A673 (cell line): ENCODE results near the gene COA8. TPM values are rescaled to one million over a fixed set of nuclear protein-coding genes. Genes with fewer than 3 reads are reported as not detected.

ENCODE experiments used
- BruUV-seq: library from RNA; stranded (reverse); fragments of 400-500 nt; replicated peaks from 2 replicates; lab custom pipeline; 2021; lab: Mats Ljungman, UMichigan
- CTCF ChIA-PET: fragments of 300-600 bp; sonication (Branson Sonifier 250); formaldehyde crosslinking; loops from one replicate; lab custom pipeline; 2022; ENCODE audit warnings: antibody characterized with exemption; lab: Charles Lee
- POLR2A ChIA-PET: fragments of 300-600 bp; sonication (Branson Sonifier 250); formaldehyde crosslinking; loops from one replicate; lab custom pipeline; 2022; ENCODE audit warnings: antibody characterized with exemption; ENCODE audit not compliant: low non-redundant PET; lab: Charles Lee
- DNase-seq: peaks from one replicate; pipeline ENCODE4 v3.0.0-alpha.2; 2015; ENCODE audit warnings: low spot score
- H3K27ac ChIP-seq: fragments of 200-600 bp; sonication (generic); 2 replicates; pipeline ENCODE4 v1.5.1; 2016; ENCODE audit warnings: mixed run types, low read depth, mild to moderate bottlenecking, mixed read lengths, antibody characterized with exemption, low read length; ENCODE audit not compliant: poor library complexity, severe bottlenecking
- H3K27me3 ChIP-seq: fragments of 200-600 bp; sonication (generic); replicated peaks from 2 replicates; pipeline ENCODE4 v1.6.1; 2017; ENCODE audit warnings: mixed run types, low read depth, mild to moderate bottlenecking, mixed read lengths, antibody characterized with exemption, low read length; ENCODE audit not compliant: insufficient read depth, poor library complexity
- H3K36me3 ChIP-seq: fragments of 200-600 bp; sonication (generic); 2 replicates; pipeline ENCODE4 v1.6.1; 2016; ENCODE audit warnings: mixed run types, mild to moderate bottlenecking, mixed read lengths, antibody characterized with exemption, low read length; ENCODE audit not compliant: insufficient read depth, poor library complexity, severe bottlenecking
- H3K4me1 ChIP-seq: fragments of 200-600 bp; sonication (generic); 2 replicates; pipeline ENCODE4 v1.6.1; 2017; ENCODE audit warnings: mixed run types, mild to moderate bottlenecking, mixed read lengths, antibody characterized with exemption, low read length; ENCODE audit not compliant: insufficient read depth, poor library complexity, severe bottlenecking
- H3K4me3 ChIP-seq: fragments of 200-600 bp; sonication (generic); 2 replicates; pipeline ENCODE4 v1.5.1; 2016; ENCODE audit warnings: low read depth, mixed run types, mild to moderate bottlenecking, mixed read lengths, low read length; ENCODE audit not compliant: poor library complexity, severe bottlenecking
- H3K9me3 ChIP-seq: fragments of 200-600 bp; sonication (generic); 2 replicates; pipeline ENCODE4 v1.6.1; 2016; ENCODE audit warnings: mixed run types, low read depth, mild to moderate bottlenecking, mixed read lengths, antibody characterized with exemption, low read length; ENCODE audit not compliant: poor library complexity, severe bottlenecking
- CTCF ChIP-seq: fragments of 300-800, 200-600 bp; sonication (generic); conservative IDR thresholded peaks from 2 replicates; pipeline ENCODE4 v1.5.1; 2017; ENCODE audit warnings: low read depth, mild to moderate bottlenecking, antibody characterized with exemption, low read length, moderate library complexity, mixed read lengths
- EZH2 ChIP-seq: fragments of 200-600 bp; sonication (generic); IDR thresholded peaks from 2 replicates; pipeline ENCODE4 v1.6.1; 2017; ENCODE audit warnings: borderline replicate concordance, low read depth, mild to moderate bottlenecking, mixed read lengths, antibody characterized with exemption, low read length; ENCODE audit not compliant: poor library complexity, severe bottlenecking
- intact Hi-C: fragments of 100-400 bp; cut with micrococcal nuclease; formaldehyde crosslinking; loops from one replicate; pipeline ENCODE4 v1.10.0; 2022; ENCODE audit not compliant: unreplicated experiment
- total RNA-seq: library from RNA; stranded (reverse); gene quantifications from 2 replicates; pipeline ENCODE4 v1.2.3, GENCODE V29; 2021

COA8 gene
- total RNA-seq, 1 experiment from 2014 or later: 51.0 TPM

GRCh38 chr14:103516426-103517173 is 46.2 kb upstream of the COA8 start:
- peaks cover 25% of the 10 kb centered on the region for H3K4me1 ChIP-seq
- H3K27me3 ChIP-seq: no peaks in the 10 kb centered on the region
- ChIA-PET CTCF (no interaction called here), POLR2A (no interaction called here)
- intact Hi-C loops: no loop called here
- peak overlapping the region; percentile 54 for H3K27ac ChIP-seq
- no peak for DNase-seq
- H3K36me3 ChIP-seq: peaks cover 15% of the 10 kb centered on the region
- no peak overlapping the region for H3K4me3 ChIP-seq
- TF ChIP-seq EZH2 (no peak), CTCF (no peak)
- BruUV-seq: no TSS peak
- H3K9me3 ChIP-seq: no peaks in the 10 kb centered on the region

- Histone ChIP-seq H3K27ac (no peak overlapping the region), H3K4me3 (no peak overlapping the region), H3K36me3 (peaks cover 15% of the 10 kb centered on the region), H3K27me3 (no peaks in the 10 kb centered on the region), H3K4me1 (peaks cover 25% of the 10 kb centered on the region), H3K9me3 (no peaks in the 10 kb centered on the region)
- no TSS peak for BruUV-seq
- no peak for DNase-seq
- TF ChIP-seq CTCF (no peak), EZH2 (no peak)
- intact Hi-C loops: no loop called here
- CTCF ChIA-PET: interaction anchor here (0.6 to 2.0 kb wide), 2 partner anchors 28 to 111 kb away, joined by 3 to 8 read pairs; no protein-coding TSS in a partner anchor
- POLR2A ChIA-PET: no interaction called here
These were observed 45.6 kb upstream of the COA8 start for GRCh38 chr14:103517174-103517566.

GRCh38 chr14:103517721-103518421 is 44.9 kb upstream of the COA8 start:
- no TSS peak for BruUV-seq
- H3K4me3 ChIP-seq: no peak overlapping the region
- ChIA-PET CTCF (interaction anchor here (0.6 to 2.0 kb wide), 2 partner anchors 28 to 111 kb away, joined by 3 to 8 read pairs; no protein-coding TSS in a partner anchor), POLR2A (no interaction called here)
- peaks cover 21% of the 10 kb centered on the region for H3K4me1 ChIP-seq
- DNase-seq: no peak
- no peaks in the 10 kb centered on the region for H3K27me3 ChIP-seq
- TF ChIP-seq EZH2 (no peak), CTCF (no peak)
- intact Hi-C loops: loop anchor here (1.0 kb wide), 1 partner anchor 28 kb away; no protein-coding TSS in a partner anchor
- H3K9me3 ChIP-seq: no peaks in the 10 kb centered on the region
- H3K36me3 ChIP-seq: peaks cover 15% of the 10 kb centered on the region
- H3K27ac ChIP-seq: no peak overlapping the region
